HepG2 (cell line): ENCODE results near the gene RASSF4. TPM values are rescaled to one million over a fixed set of nuclear protein-coding genes. Genes with fewer than 3 reads are reported as not detected.

Experiments
- BCL6 ChIP-seq: IDR thresholded peaks from 2 replicates; pipeline ENCODE4 v1.6.1; 2016; ENCODE audit warnings: missing genetic modification reagents, missing compliant biosample characterization
- BRCA1 ChIP-seq: sonication (generic); formaldehyde crosslinking; IDR thresholded peaks from 2 replicates; pipeline ENCODE4 v1.4.0; 2020; ENCODE audit warnings: missing genetic modification reagents
- FOXK2 ChIP-seq: fragments of 450-650 bp; IDR thresholded peaks from 2 replicates; pipeline ENCODE4 v1.6.1; 2016
- GTF3A ChIP-seq: sonication (generic); formaldehyde crosslinking; conservative IDR thresholded peaks from 2 replicates; pipeline ENCODE4 v1.4.0; 2020; ENCODE audit warnings: mild to moderate bottlenecking, missing genetic modification reagents
- KLF12 ChIP-seq: sonication (generic); formaldehyde crosslinking; IDR thresholded peaks from 2 replicates; pipeline ENCODE4 v1.4.0; 2020; ENCODE audit warnings: missing genetic modification reagents, borderline replicate concordance
- MED1 ChIP-seq: sonication (generic); formaldehyde crosslinking; IDR thresholded peaks from 2 replicates; pipeline ENCODE4 v1.4.0; 2020; ENCODE audit warnings: missing genetic modification reagents
- NPAS2 ChIP-seq: sonication (generic); formaldehyde crosslinking; IDR thresholded peaks from 2 replicates; pipeline ENCODE4 v1.8.0; 2022; ENCODE audit warnings: mild to moderate bottlenecking, missing genetic modification reagents, borderline replicate concordance
- NR3C1 ChIP-seq: sonication (generic); formaldehyde crosslinking; IDR thresholded peaks from 2 replicates; pipeline ENCODE4 v1.4.0; 2020; ENCODE audit warnings: missing genetic modification reagents
- RFX5 ChIP-seq: IDR thresholded peaks from 2 replicates; pipeline ENCODE4 v1.6.1; 2011; ENCODE audit warnings: low read depth, low read length, improper control_type of control experiment
- TRIM24 ChIP-seq: sonication (generic); formaldehyde crosslinking; IDR thresholded peaks from 2 replicates; pipeline ENCODE4 v1.8.0; 2022; ENCODE audit warnings: mild to moderate bottlenecking, missing genetic modification reagents
- UBTF ChIP-seq: sonication (generic); formaldehyde crosslinking; IDR thresholded peaks from 2 replicates; pipeline ENCODE4 v1.4.0; 2020; ENCODE audit warnings: mild to moderate bottlenecking, missing genetic modification reagents
- ZBTB1 ChIP-seq: sonication (generic); formaldehyde crosslinking; IDR thresholded peaks from 2 replicates; pipeline ENCODE4 v1.4.0; 2020; ENCODE audit warnings: missing genetic modification reagents, borderline replicate concordance
- ZBTB46 ChIP-seq: sonication (generic); formaldehyde crosslinking; IDR thresholded peaks from 2 replicates; pipeline ENCODE4 v1.4.0; 2020; ENCODE audit warnings: mild to moderate bottlenecking, missing genetic modification reagents, borderline replicate concordance
- ZBTB7A ChIP-seq: sonication (generic); formaldehyde crosslinking; IDR thresholded peaks from 2 replicates; pipeline ENCODE4 v1.8.0; 2022; ENCODE audit warnings: mild to moderate bottlenecking, missing genetic modification reagents
- ZMYM3 ChIP-seq: sonication (generic); formaldehyde crosslinking; IDR thresholded peaks from 2 replicates; pipeline ENCODE4 v1.5.1; 2020; ENCODE audit warnings: mild to moderate bottlenecking, missing genetic modification reagents
- ZNF12 ChIP-seq: sonication (generic); formaldehyde crosslinking; IDR thresholded peaks from 2 replicates; pipeline ENCODE4 v1.5.0; 2020; ENCODE audit warnings: missing genetic modification reagents
- ZNF142 ChIP-seq: sonication (generic); formaldehyde crosslinking; IDR thresholded peaks from 2 replicates; pipeline ENCODE4 v1.4.0; 2020; ENCODE audit warnings: missing genetic modification reagents
- ZNF382 ChIP-seq: sonication (generic); formaldehyde crosslinking; IDR thresholded peaks from 2 replicates; pipeline ENCODE4 v1.5.0; 2020; ENCODE audit warnings: missing genetic modification reagents, mild to moderate bottlenecking, borderline replicate concordance
- ZNF558 ChIP-seq: sonication (generic); formaldehyde crosslinking; IDR thresholded peaks from 2 replicates; pipeline ENCODE4 v1.9.0; 2022; ENCODE audit warnings: mild to moderate bottlenecking, missing genetic modification reagents, borderline replicate concordance
- ZNF569 ChIP-seq: sonication (generic); formaldehyde crosslinking; IDR thresholded peaks from 2 replicates; pipeline ENCODE4 v1.5.0; 2020; ENCODE audit warnings: mild to moderate bottlenecking, missing genetic modification reagents, moderate library complexity, borderline replicate concordance
- ZNF7 ChIP-seq: IDR thresholded peaks from 2 replicates; pipeline ENCODE4 v1.6.1; 2016; ENCODE audit warnings: missing biosample characterization, missing genetic modification reagents
- polyA plus RNA-seq, 8 experiments: library from polyadenylated mRNA; depleted of rRNA in 3 of 8; stranded (reverse) in 7 of 8; unstranded in 1 of 8; fragments of >200 nt; fragmentation: Illumina TruSeq in 4 of 8; extraction: Trizol in 4 of 8; gene quantifications; 2 replicates each; pipeline versions ENCODE4 v1.2.1 to v1.2.3, GENCODE V29; 2011 to 2016; ENCODE audit warnings: low read depth in 4 of 8, missing spikeins in 1 of 8, mixed read lengths in 1 of 8; ENCODE audit not compliant: insufficient read depth in 1 of 8
- total RNA-seq, 5 experiments: library from RNA; depleted of rRNA; stranded (reverse); fragments of >200 nt; fragmentation: Illumina TruSeq; extraction: Trizol; gene quantifications; 2 replicates each; pipeline ENCODE4 v1.2.3, GENCODE V29; 2016; ENCODE audit warnings: low read depth in 1 of 5

The RASSF4 gene
- total and polyA plus RNA-seq, 2 of the 13 experiments (the other 11 are each of a cell fraction or from before 2014, with no cell fraction given), result 34.0 to 51.7 TPM

GRCh38 chr10:44980309-44981171 is 20.9 kb downstream of the RASSF4 start (continued):
- TF ChIP-seq ZMYM3 (CRISPR knock-in tag), result peak; percentile 54; the same call in 1 of the 2 replicates
- TF ChIP-seq NR3C1, result no peak
- no peak; the same call in 1 of the 2 replicates for TF ChIP-seq KLF12 (CRISPR knock-in tag)
- TF ChIP-seq ZNF569 (CRISPR knock-in tag), result no peak
- peak; percentile 99 for TF ChIP-seq MED1 (CRISPR knock-in tag)
- no peak for TF ChIP-seq BRCA1
- no peak for TF ChIP-seq ZNF382 (CRISPR knock-in tag)
- TF ChIP-seq ZBTB46 (CRISPR knock-in tag), result no peak
- no peak for TF ChIP-seq ZNF7 (CRISPR knock-in tag)
- TF ChIP-seq ZNF142 (CRISPR knock-in tag), result peak; percentile 51; the same call in 1 of the 2 replicates
- no peak for TF ChIP-seq ZBTB1 (CRISPR knock-in tag)
- no peak for TF ChIP-seq TRIM24 (CRISPR knock-in tag)
- TF ChIP-seq RFX5, result no peak
- TF ChIP-seq GTF3A (CRISPR knock-in tag), result no peak
- TF ChIP-seq FOXK2, result peak; percentile 64; the same call in 1 of the 2 replicates
- no peak for TF ChIP-seq ZNF558 (CRISPR knock-in tag)
- TF ChIP-seq UBTF (CRISPR knock-in tag), result 0 out of 2 replicates have a peak, but pooled peaks have one; percentile 44
- no peak for TF ChIP-seq NPAS2 (CRISPR knock-in tag)
- TF ChIP-seq ZBTB7A, result peak; percentile 53; the same call in 1 of the 2 replicates
- TF ChIP-seq ZNF12 (CRISPR knock-in tag), result no peak
- peak; percentile 94 for TF ChIP-seq BCL6 (CRISPR knock-in tag)
